ENCODE data around the gene RPL5.
A peak's percentile ranks its signal among the peaks of the same experiment; 100 is the strongest.
"Not testable (repeated sequence)": the region's sequence is repeated elsewhere in the genome, so short reads cannot be mapped to it uniquely, and the experiment has no call there.

The RPL5 gene
- 177 to 441 (median 318) reads per million in 18 experiments for total RNA-seq

DNA sequence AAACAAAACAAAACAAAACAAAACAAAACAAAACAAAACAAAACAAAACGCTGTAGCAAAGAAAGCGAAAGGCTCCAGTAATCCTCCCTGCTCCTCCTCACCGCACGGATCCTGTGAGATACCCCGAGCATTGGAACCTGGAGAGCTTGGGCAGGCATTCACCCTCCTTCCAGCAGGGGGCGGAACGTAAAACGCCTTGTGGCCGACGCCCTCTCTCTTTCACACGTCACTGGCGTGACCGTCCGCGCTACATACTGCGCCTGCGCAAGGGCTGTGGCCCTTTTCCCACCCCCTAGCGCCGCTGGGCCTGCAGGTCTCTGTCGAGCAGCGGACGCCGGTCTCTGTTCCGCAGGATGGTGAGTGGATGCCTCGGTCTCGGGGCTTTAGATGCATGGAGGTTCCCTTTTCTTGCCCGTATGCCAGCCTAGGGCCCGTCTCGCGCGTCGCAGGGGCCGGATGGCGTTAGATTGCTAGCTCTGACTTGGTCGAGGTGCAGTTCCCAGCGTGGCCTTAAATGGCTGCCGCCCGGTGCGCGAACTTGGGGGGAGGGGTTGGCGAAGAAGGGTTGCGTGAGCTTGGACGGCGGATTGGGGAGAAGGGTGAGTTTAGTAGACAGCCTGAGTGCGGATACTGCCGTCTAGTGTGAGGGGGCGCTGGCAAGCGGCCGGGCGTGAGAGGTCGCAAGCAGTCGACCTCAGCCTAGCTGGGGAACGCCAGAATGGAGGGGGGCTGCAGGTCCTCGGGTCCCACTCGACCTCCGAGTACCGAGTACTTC lies at the start of gene RPL5:
Gene RPL5, plus strand, starts transcription at position 279 of the 775 bp plus-strand sequence. Its CDS starts 75 bp downstream, at position 354.
- DNase-seq, result peak; percentile 99

DNA sequence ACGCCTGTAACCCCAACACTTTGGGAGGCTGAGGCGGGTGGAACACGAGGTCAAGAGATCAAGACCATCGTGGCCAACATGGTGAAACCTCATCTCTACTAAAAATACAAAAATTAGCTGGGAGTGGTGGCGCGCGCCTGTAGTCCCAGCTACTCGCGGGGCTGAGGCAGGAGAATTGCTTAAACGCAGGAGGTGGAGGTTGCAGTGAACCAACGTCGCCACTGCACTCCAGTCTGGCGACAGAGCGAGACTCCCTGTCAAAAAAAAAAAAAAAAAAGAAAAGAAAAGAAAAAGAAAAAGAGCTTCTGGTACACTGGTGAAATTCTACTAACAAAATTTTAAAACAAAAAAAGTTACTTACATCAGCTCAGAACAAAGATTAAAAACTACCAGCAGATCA lies 48.3 kb upstream of the RPL5 start:
- not testable (repeated sequence) for DNase-seq

DNA sequence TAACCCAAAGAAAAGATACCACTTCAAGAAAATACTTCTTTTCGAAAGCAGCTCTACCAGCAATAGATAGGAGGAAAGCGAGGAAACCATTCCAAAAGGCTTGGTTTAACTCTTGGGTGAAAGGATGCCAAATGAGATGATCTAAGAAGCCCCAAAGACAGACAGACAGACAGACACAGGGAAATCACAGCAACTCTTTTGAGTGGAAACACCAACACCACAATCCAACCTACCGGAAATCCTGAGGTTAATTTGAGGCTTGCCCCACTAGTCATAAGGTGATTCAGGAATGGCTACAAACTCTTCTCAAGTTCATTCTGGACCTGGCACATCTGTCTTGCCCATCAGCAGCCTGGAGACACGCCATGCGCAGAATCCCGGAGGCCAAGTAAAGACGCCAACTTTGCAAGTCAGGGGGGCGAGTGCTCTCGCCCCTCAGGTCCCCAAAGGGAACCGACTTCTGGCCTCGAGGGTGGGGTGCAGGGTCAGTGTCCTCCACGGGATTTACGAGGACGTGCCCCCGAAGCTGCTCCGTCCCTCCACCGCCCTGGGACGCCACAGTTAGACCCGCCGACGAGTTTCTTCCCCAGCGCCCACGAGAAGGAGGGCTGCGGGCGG lies 47.7 kb upstream of the RPL5 start:
- no peak for DNase-seq

GRCh38 chr1:92784639-92785500 lies 47.0 kb upstream of the RPL5 start, which contains the start of gene EVI5:
EVI5 (minus strand) TSS chr1:92785108; CDS start chr1:92736546, 48,562 bp downstream.
- peak; percentile 97 to 98 for DNase-seq

DNA sequence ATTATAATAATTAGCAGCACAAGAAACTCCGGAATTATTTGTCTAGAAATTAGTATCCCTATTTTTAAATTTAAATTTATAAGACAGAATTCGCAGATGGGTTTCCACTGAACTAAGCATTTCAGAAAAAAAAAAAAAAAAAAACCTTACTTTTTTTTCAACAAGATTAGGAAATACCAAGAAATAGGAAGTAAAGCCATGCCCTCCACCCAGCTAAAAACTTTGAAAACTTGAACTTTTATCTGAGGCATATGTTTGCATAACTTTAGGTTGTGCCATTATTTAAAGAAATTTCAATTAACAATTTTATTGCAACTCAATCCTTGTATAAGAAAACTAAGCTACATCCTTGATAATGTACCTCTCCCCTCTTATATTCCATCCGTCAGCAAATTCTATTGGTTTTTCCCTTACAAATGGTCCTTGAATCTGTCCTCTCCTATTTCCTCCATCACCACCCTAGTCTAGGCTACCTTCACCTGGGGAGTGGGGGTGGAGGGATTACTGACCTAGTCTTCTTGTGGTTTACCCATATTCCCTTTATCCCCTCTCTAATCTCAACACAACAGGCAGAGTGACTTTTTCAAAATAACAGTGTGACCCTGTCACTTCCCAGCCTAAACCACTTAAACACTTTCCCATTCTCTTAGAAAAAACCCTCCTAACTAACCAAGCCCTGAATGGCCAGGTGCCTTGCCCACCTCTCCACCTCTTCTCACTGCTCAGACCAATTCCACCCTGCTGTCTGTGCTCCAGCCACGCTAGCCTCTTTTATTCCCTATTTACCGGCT lies 45.5 kb upstream of the RPL5 start:
- peak; percentile 32 to 75 for DNase-seq

DNA sequence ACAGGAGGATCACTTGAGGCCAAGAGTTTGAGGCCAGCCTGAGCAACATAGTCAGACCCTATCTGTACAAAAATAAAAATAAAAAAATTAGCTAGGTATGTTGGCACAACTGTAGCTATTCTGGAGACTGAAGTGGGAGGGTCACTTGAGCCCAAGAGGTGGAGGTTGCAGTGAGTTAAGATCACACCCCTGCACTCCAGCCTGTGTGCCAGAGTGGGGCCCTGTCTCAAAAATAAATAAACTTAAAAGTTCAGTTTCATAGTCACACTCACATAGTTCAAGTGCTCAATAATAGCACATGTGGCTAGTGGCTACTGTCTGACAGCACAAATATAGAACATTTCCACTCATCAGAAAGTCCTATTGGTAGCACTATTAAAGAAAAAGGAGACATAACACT lies 41.8 kb upstream of the RPL5 start:
- no peak for DNase-seq

DNA sequence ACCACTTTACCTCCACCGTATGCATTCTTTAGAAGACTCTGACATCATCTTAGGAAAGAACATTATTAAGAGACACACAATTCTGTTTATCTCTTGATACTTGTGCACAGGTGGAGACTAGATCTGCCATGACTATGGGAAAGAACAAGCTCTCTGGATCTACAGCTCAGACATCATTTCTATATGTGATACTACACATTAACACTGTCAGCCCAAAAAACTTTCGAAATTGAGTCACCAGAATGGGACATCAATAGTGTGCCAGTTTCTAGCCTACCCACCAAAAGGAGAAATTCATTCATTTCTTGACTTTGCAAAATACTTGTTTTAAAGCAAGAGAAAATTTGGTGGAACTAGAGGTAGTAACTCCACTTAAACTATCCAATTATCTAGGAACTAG lies 41.0 kb upstream of the RPL5 start:
- DNase-seq, result no peak

DNA sequence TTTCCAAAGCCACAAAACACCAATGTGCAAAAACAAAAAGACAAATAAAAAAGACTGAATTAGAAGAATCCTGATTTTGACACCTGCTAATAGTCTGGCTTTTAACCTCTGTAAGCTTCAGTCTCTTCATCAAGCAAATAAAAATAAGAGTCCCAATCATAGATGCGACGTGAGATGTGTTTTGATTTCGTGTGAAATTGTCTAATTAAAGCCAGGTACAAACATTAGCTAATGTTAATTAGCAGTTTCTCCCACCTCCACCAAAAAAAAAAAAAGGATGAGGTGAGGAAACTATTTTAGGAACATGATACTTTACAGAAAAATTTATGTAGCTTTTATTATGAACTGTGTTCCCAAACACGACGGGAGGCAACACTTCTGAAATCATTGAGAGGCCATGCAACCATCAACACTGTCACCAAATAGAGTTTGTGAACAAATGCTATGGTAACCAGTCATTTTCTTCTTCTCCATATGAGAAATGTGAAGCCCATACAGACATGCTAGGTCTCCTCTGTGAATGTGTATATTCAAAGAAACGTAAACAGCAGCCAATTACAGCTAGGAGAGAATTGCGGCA lies 40.3 kb upstream of the RPL5 start:
- DNase-seq, result no peak

DNA sequence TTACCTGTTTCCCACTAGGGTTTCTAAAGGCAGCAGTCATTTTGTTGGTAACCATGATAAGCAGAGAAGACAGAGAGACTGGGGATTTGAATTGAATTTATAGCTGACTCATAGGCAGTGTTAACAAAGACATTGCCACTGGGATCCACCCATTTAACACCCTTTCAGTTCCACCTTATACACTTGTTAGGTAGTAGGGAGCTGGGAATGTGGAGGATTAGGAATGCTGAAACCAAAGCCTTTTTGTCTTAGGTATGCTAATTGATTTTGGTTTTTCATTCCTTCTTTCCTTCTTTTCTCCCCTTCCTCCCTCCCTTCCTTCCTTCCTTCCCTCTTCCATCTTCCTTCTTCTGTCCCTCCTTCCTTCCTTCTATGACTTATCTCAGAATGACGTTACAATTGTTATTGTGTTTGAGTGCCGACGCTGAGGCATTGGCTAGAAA lies 39.5 kb upstream of the RPL5 start:
- no peak for DNase-seq

DNA sequence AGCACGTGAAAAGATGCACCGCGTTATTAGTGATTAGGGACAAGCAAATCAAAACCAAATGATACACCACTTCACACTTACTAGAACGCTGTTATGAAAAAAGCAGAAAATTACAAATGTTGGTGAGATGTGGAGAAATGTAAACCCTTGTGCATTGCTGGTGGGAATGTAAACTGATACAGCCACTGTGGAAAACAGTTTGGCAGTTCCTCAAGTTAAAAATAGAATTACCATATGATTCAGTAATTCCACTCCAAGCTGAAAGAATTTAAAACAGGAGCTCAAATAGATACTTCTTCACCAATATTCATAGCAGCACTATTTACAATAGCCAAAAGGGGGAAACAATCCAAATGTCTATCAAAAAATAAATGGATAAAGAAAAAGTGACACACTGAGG lies 36.7 kb upstream of the RPL5 start:
- DNase-seq, result peak in 1 of 2 donors; percentile 9

GRCh38 chr1:92797297-92797696 lies 34.5 kb upstream of the RPL5 start:
- DNase-seq, result no peak

- no peak for DNase-seq
Observed at GRCh38 chr1:92797961-92798360, 33.9 kb upstream of the RPL5 start.

DNA sequence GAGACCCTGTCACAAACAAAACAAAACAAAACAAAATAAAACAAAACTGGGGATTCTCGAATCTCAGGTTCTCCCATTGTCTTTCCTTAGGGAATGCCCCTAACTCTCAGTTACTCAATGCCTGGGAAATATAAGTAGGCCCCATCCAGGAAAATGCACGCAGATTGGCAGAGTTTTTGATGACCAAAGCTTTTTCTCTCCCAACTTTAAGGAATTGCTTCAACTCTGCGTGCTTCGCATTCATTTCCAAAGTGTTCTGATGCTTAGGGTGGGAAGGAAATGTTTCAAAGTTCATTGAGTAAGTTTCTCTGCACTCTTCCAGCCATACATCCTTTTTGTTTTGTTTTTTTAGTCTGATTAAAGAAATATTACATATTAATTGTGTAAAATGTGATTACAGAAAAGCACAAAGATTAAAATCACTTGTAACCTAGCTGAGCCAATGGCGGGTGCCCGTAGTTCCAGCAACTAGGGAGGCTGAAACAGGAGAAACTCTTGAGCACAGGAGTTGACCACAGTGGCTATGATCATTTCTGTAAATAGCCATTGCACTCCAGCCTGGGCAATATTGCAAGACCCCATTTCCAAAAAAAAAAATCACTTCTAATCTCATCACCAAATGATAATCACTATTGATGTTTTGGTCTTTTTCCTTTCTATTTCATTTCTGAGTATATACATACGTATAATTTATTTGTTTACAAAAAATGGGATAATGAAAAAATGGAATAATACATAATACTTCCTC lies 28.5 kb upstream of the RPL5 start:
- no peak for DNase-seq

GRCh38 chr1:92804721-92805201 lies 27.1 kb upstream of the RPL5 start:
- peak; percentile 58 to 66 for DNase-seq

DNA sequence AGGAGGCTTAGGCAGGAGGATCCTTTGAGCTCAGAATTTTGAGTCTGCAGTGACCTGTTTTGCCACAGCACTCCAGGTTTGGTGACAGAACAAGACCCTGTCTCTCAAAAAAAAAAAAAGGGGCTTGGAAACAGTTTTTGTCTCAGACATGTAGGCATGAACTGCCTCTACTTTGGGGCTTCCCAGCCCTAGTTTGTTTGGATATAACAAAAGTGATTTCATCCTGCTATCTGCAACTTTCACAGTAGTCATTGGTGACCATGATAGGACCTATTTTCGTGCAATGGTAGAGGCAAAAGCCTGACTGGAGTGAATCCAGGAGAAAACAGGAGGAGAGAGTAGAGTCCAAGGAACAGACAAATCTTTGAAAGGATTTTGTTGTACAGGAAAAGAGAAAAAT lies 26.6 kb upstream of the RPL5 start:
- DNase-seq, result no peak

DNA sequence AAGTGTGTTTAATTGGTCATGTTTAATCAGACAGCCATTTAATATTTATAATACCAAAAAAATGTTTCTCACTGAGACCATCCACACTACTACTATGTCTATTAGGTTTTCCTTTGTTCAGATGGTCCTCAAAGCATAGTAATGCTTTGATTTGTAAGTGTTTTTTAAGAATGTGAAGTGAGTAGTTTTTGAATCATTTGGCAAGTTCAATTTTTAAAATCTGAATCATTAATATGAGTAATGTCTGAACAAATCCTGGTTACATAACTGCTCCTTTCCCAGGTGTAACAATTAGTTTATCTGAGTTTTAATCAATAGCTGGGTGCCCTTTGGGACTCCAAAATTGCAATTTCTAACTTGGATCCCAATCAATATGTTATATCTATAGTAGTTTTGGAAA lies 23.5 kb upstream of the RPL5 start:
- no peak for DNase-seq

- no peak for DNase-seq
Observed at GRCh38 chr1:92816732-92817131, 15.1 kb upstream of the RPL5 start.

GRCh38 chr1:92817137-92817697 lies 14.6 kb upstream of the RPL5 start:
- no peak for DNase-seq

DNA sequence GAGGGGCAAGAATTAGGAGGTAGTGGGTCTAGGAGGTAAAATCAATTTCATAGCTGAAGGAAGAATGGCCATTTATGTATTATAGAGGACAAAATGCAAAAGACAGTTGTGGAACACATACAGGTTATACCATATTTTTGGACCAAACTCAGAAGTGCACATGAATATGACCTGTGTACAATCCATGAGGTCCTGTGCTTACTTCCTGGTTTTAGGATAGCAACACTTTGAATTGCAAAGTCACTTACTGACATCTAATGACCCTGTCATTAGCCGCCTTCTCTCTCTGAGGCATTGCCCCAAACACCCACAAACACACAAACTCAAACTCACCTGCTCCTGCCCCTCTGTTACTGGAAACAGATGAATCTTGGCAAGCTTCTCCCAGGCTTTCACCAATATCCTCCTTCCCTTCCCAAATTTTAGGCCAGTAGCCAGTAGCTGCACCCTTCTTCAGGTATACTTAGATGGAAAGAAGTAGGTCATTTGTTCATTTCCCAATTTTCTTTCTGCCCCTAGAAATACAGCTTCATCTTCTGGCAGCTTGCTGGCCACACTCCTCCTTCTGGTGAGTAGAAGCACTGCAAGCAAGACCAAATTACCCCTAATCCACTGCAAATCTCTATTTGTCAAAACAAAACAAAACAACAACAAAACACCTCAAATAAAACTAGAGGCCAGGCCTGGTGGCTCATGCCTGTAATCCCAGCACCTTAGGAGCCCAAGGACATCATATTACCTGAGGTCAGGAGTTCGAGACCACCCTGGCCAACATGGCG lies 13.7 kb upstream of the RPL5 start:
- DNase-seq, result peak; percentile 49 to 60

DNA sequence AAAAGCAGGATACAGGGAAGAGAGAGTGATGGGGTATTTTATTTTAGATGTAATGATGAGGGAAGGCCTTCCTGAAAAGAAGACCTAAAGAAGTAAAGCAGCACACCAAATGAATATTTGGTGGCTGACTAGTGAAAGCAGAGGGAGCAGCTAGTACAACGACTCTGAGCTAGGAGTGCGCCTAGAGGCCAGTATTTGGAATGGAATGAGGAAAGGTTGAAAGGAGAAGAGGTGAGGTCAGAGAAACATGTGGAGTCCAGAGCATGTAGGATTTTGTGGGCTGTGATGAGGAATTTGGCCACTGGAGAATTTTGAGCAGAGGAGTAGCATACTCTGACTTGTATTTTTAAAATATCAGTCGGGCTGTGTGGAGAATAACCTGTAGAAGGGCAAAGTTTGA lies 11.8 kb upstream of the RPL5 start:
- DNase-seq, result no peak

Measured in inflammatory macrophage (primary cell).